Measurements from ENCODE around the gene LIME1. TPM values are rescaled to one million over a fixed set of nuclear protein-coding genes. Genes with fewer than 3 reads are reported as not detected.

The LIME1 gene
- total and polyA plus RNA-seq, 7 donors = 1.7 to 5.1 (median 3.1) TPM

GRCh38 chr20:63748934-63749270 lies 12.4 kb downstream of the LIME1 start:
- 88 to 90% (median 89%) methylated on average over 11 of the region's 11 CpGs for WGBS, 3 donors
- ATAC-seq (no peak), DNase-seq (peak in 1 of 2 donors; percentile 51)
- no peak for TF ChIP-seq CTCF (IDR thresholded peaks at IDR 0.05)
- Histone ChIP-seq H3K9me3 (no peaks in the 10 kb centered on the region), H3K27me3 (ENCODE audit: insufficient read depth in 3 of 3, low read length in 2 of 3) (no peaks in the 10 kb centered on the region), H3K27ac (no peak overlapping the region), H3K36me3 (ENCODE audit: insufficient read depth in 1 of 2, low read depth in 1 of 2) (peaks cover 0 to 3% of the 10 kb centered on the region in 2 donors), H3K4me3 (no peak overlapping the region), H3K4me1 (no peaks in the 10 kb centered on the region)
- intact Hi-C loops (cut with DNase I) = no loop called here

GRCh38 chr20:63749597-63750508 lies 13.4 kb downstream of the LIME1 start:
- Histone ChIP-seq H3K9me3 (no peaks in the 10 kb centered on the region), H3K36me3 (ENCODE audit: insufficient read depth in 1 of 2, low read depth in 1 of 2) (peaks cover 0 to 3% of the 10 kb centered on the region in 2 donors), H3K27ac (no peak overlapping the region), H3K27me3 (ENCODE audit: insufficient read depth in 3 of 3, low read length in 2 of 3) (no peaks in the 10 kb centered on the region), H3K4me1 (no peaks in the 10 kb centered on the region), H3K4me3 (no peak overlapping the region)
- intact Hi-C loops (cut with DNase I) = no loop called here
- DNase-seq (peak in 1 of 2 donors; percentile 57), ATAC-seq (no peak)
- WGBS, 3 donors = 89 to 92% (median 90%) methylated on average over 14 to 16 of the region's 16 CpGs
- TF ChIP-seq CTCF (IDR thresholded peaks at IDR 0.05) = no peak

DNA sequence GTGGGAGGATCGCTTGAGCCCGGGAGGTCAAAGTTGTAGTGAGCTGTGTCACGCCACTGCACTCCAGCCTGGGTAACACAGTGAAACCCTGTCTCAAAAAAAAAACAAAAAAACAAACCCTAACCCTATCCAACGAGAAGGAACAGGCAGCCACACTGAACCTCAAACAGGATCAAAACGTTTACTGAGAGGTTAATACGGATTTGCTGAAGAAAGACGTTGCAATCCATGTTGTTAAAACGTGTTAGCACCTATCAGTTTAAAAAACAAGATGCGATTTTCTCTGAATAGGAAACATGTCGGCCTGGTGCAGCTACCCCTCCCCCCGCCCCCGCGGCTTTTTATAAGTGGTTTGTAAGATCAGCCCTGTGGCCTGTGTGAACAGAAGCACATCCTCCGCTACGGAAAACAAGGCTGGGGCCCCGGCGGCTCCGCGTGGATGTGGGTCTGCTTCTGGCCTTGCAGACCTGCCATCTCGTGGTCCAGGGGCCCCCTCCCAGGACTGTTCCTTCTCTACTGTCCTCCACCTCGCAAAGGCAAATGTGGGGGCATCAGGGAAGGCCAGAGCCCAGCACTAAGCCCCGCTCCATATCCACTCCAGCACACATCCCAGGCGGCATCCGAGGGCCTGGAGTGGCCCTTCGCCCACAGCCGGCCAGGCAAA lies 14.5 kb downstream of the LIME1 start:
- intact Hi-C loops (cut with DNase I) = no loop called here
- TF ChIP-seq CTCF (IDR thresholded peaks at IDR 0.05) = no peak
- no peak for ATAC-seq
- Histone ChIP-seq H3K27me3 (ENCODE audit: insufficient read depth in 3 of 3, low read length in 2 of 3) (no peaks in the 10 kb centered on the region), H3K36me3 (ENCODE audit: insufficient read depth in 1 of 2, low read depth in 1 of 2) (peaks cover 0 to 3% of the 10 kb centered on the region in 2 donors), H3K27ac (no peak overlapping the region), H3K9me3 (no peaks in the 10 kb centered on the region), H3K4me1 (no peaks in the 10 kb centered on the region), H3K4me3 (no peak overlapping the region)
- DNase-seq = no peak
- 81 to 83% (median 82%) methylated on average over 26 of the region's 26 CpGs for WGBS, 3 donors

DNA sequence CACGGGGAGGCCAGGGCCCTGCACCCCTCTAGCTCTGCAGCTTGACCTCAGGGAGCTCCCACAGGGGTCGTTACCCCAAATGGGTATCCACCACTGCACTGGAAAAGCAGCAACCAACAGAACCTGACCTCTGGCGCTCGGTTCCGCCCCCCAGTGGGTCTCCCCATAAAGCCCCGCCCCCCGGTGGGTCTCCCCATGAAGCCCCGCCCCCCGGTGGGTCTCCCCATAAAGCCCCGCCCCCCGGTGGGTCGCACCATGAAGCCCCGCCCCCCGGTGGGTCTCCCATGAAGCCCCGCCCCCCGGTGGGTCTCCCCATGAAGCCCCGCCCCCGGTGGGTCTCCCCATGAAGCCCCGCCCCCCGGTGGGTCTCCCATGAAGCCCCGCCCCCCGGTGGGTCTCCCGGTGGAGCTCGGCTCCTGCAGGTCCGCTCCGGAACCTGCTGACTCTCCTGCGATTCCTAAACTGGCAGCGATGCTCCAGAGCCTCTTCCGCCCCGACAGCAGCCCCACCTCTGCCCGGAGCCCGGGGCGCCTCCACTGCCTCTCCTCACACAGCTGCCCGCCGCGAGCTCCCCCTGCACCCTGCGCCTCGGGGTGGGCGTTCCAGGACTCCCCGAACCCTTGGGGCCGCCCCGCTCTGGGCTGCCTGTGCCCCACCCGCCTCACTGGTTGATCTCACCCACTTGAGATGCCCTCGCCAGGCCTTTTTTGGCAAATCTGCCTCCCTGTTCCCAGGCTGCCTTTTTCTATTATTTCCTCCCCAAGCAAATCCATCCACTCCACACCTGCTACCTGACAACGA lies 15.2 kb downstream of the LIME1 start:
- intact Hi-C loops (cut with DNase I) = no loop called here

More for the DNA sequence above, 15.2 kb downstream of the LIME1 start:
- Histone ChIP-seq H3K27me3 (ENCODE audit: insufficient read depth in 3 of 3, low read length in 2 of 3) (no peaks in the 10 kb centered on the region), H3K27ac (no peak overlapping the region), H3K4me3 (no peak overlapping the region), H3K36me3 (ENCODE audit: insufficient read depth in 1 of 2, low read depth in 1 of 2) (no peaks in the 10 kb centered on the region), H3K4me1 (no peaks in the 10 kb centered on the region), H3K9me3 (no peaks in the 10 kb centered on the region)
- DNase-seq = peak in 1 of 2 donors; percentile 40
- no peak for ATAC-seq
- TF ChIP-seq CTCF (IDR thresholded peaks at IDR 0.05) = no peak
- 73 to 93% (median 92%) methylated on average over 23 to 42 of the region's 45 CpGs for WGBS, 3 donors
